K562 (cell line): ENCODE data around the gene SLCO2A1. TPM values are rescaled to one million over a fixed set of nuclear protein-coding genes. Genes with fewer than 3 reads are reported as not detected.

Experiments
- ATAC-seq: fragments of 200-7000 bp; cut with Tn5 transposase; 3 replicates; pipeline ENCODE4 v1.9.1; 2020; ENCODE audit warnings: moderate library complexity
- BruUV-seq: library from RNA; stranded (reverse); fragments of 400-500 nt; replicated peaks from 2 replicates; lab custom pipeline; 2021; lab: Mats Ljungman, UMichigan
- CTCF ChIA-PET: fragments of 300-600 bp; formaldehyde crosslinking; extraction: SDS; loops from one replicate; lab custom pipeline; 2021; ENCODE audit warnings: low intra/inter-chr PET ratio; lab: Yijun Ruan, JAX
- POLR2A ChIA-PET: fragments of 300-600, 350-650 bp; sonication (Branson Sonifier 250); formaldehyde crosslinking; extraction: SDS; loops from one replicate; lab custom pipeline; 2021; ENCODE audit warnings: antibody characterized with exemption, inconsistent platforms; lab: Yijun Ruan, JAX
- DNase-seq, 4 experiments: peaks; one replicate each; pipeline versions ENCODE4 v3.0.0 to v3.0.0-alpha.2; 2011 to 2018; ENCODE audit warnings: low spot score in 3 of 4, mixed read lengths in 3 of 4; ENCODE audit errors: extremely low read depth in 1 of 4
- FAIRE-seq: peaks from 2 replicates; lab custom pipeline; 2011; peaks lifted over from hg19 to GRCh38; lab: Jason Lieb, UNC
- H2AFZ ChIP-seq: 2 replicates; pipeline ENCODE4 v1.6.0; 2011; ENCODE audit warnings: low read depth, low read length, control low read depth, inconsistent platforms
- H3K27ac ChIP-seq: fragments of 200-600 bp; 3 replicates; pipeline ENCODE4 v1.8.0; 2011; ENCODE audit warnings: low read depth, mild to moderate bottlenecking, control low read depth, inconsistent platforms, low read length, moderate library complexity, mixed read lengths; ENCODE audit errors: extremely low read depth
- H3K27me3 ChIP-seq, 2 experiments: fragments of 300-600 bp in 1 of 2; 2 replicates in 1 of 2; 3 replicates in 1 of 2; pipeline versions ENCODE4 v1.6.0 to v1.8.0; 2011; ENCODE audit warnings: inconsistent platforms in 2 of 2, low read length in 2 of 2, mild to moderate bottlenecking in 1 of 2, mixed read lengths in 1 of 2, moderate library complexity in 1 of 2; ENCODE audit not compliant: control insufficient read depth in 2 of 2, insufficient read depth in 2 of 2
- H3K36me3 ChIP-seq: fragments of 300-600 bp; 3 replicates; pipeline ENCODE4 v1.8.0; 2011; ENCODE audit warnings: mild to moderate bottlenecking, low read length, inconsistent platforms; ENCODE audit not compliant: control insufficient read depth, insufficient read depth
- H3K4me1 ChIP-seq, 2 experiments: fragments of 200-600 bp in 1 of 2; replicated peaks in 1 of 2; 2 replicates in 1 of 2; 3 replicates in 1 of 2; pipeline versions ENCODE4 v1.5.1 to v1.8.0; 2011; ENCODE audit warnings: inconsistent platforms in 2 of 2, low read length in 2 of 2, mild to moderate bottlenecking in 1 of 2, mixed read lengths in 1 of 2, moderate library complexity in 1 of 2; ENCODE audit not compliant: control insufficient read depth in 2 of 2, insufficient read depth in 2 of 2
- H3K4me2 ChIP-seq: 2 replicates; pipeline ENCODE4 v1.6.1; 2011; ENCODE audit warnings: low read length, control low read depth, inconsistent platforms, mixed read lengths; ENCODE audit not compliant: insufficient read depth
- H3K4me3 ChIP-seq: fragments of 200-600 bp; sonication (generic), shearing (Covaris generic); 2 replicates; pipeline ENCODE4 v1.5.1; 2016; ENCODE audit warnings: control low read depth, inconsistent platforms
- H3K79me2 ChIP-seq: fragments of 200-600 bp; 3 replicates; pipeline ENCODE4 v1.8.0; 2011; ENCODE audit warnings: low read length, inconsistent platforms; ENCODE audit not compliant: control insufficient read depth, insufficient read depth
- H3K9ac ChIP-seq, 2 experiments: 2 replicates each; pipeline versions ENCODE4 v1.6.0 to v1.6.1; 2011; ENCODE audit warnings: low read depth in 2 of 2, low read length in 2 of 2, control low read depth in 1 of 2, inconsistent platforms in 1 of 2, mild to moderate bottlenecking in 1 of 2, mixed read lengths in 1 of 2; ENCODE audit not compliant: insufficient read depth in 1 of 2
- H3K9me1 ChIP-seq: one replicate; pipeline ENCODE4 v1.6.0; 2011; ENCODE audit warnings: inconsistent platforms, mild to moderate bottlenecking, low read length, moderate library complexity; ENCODE audit not compliant: control insufficient read depth, insufficient read depth
- H3K9me3 ChIP-seq: replicated peaks from 2 replicates; pipeline ENCODE4 v1.5.1; 2011; ENCODE audit warnings: low read depth, low read length, inconsistent platforms; ENCODE audit not compliant: control insufficient read depth, insufficient read depth
- H4K20me1 ChIP-seq: replicated peaks from 2 replicates; pipeline ENCODE4 v1.6.1; 2011; ENCODE audit warnings: low read length, inconsistent platforms, mixed read lengths; ENCODE audit not compliant: control insufficient read depth, insufficient read depth
- ARHGAP35 ChIP-seq: fragments of 450-650 bp; IDR thresholded peaks from 2 replicates; pipeline ENCODE4 v1.6.1; 2018; ENCODE audit not compliant: partially characterized antibody
- ERF ChIP-seq: fragments of 450-650 bp; formaldehyde crosslinking; IDR thresholded peaks from 2 replicates; pipeline ENCODE4 v1.4.0; 2020; ENCODE audit warnings: mild to moderate bottlenecking, mixed read lengths
- ETS2 ChIP-seq: IDR thresholded peaks from 2 replicates; pipeline ENCODE4 v1.6.1; 2016; ENCODE audit warnings: borderline replicate concordance, missing genetic modification characterization, mild to moderate bottlenecking, moderate library complexity, missing compliant biosample characterization; ENCODE audit not compliant: poor library complexity, severe bottlenecking
- GTF2E2 ChIP-seq: fragments of 200-800 bp; sonication (Bioruptor generic); IDR thresholded peaks from 2 replicates; pipeline ENCODE4 v1.6.1; 2016; ENCODE audit warnings: missing genetic modification characterization, missing compliant biosample characterization
- HDAC3 ChIP-seq: fragments of 450-650 bp; IDR thresholded peaks from 2 replicates; pipeline ENCODE4 v1.6.1; 2018; ENCODE audit warnings: borderline replicate concordance, mild to moderate bottlenecking, moderate library complexity; ENCODE audit not compliant: partially characterized antibody
- ZNF639 ChIP-seq, 2 experiments: fragments of 200-800 bp in 1 of 2; sonication (Bioruptor generic) in 1 of 2; sonication (generic) in 1 of 2; formaldehyde crosslinking in 1 of 2; IDR thresholded peaks in 1 of 2; conservative IDR thresholded peaks in 1 of 2; 2 replicates each; pipeline versions ENCODE4 v1.5.0 to v1.6.1; 2016 to 2020; ENCODE audit warnings: missing compliant biosample characterization in 1 of 2, missing genetic modification characterization in 1 of 2, missing genetic modification reagents in 1 of 2
- WGBS: fragments of 100-300 bp; shearing (Covaris generic); methylation state at CpG from one replicate; pipeline ENCODE4 v1.1.6; 2016; ENCODE audit warnings: low coverage, mixed read lengths; ENCODE audit not compliant: insufficient coverage; ENCODE audit errors: missing lambda C conversion rate; 5-methylcytosine and 5-hydroxymethylcytosine counted together
- in situ Hi-C: fragments of 300-500 bp; cut with MboI; formaldehyde crosslinking; loops from 4 replicates; pipeline ENCODE4 v1.15.0; 2018; ENCODE audit warnings: inconsistent platforms, mixed read lengths
- intact Hi-C: fragments of 100-400 bp; cut with micrococcal nuclease; formaldehyde crosslinking; loops from 2 replicates; pipeline ENCODE4 v1.14.2; 2022
- polyA plus RNA-seq, 8 experiments: library from polyadenylated mRNA; depleted of rRNA in 4 of 8; stranded (reverse) in 5 of 8; unstranded in 3 of 8; fragments of >200 nt; fragmentation: Nextera tagmentation in 2 of 8; fragmentation: Illumina TruSeq in 1 of 8; extraction: Ambion mirVana in 2 of 8; extraction: Trizol in 1 of 8; gene quantifications; 2 replicates each; pipeline versions ENCODE4 v1.2.1 to v1.2.3, GENCODE V29; 2011 to 2014; ENCODE audit warnings: inconsistent platforms in 1 of 8, missing spikeins in 1 of 8
- total RNA-seq, 7 experiments: library from RNA; depleted of rRNA in 6 of 7; stranded (reverse); fragments of >200 nt in 6 of 7; fragmentation: Illumina TruSeq in 2 of 7; extraction: Trizol in 2 of 7; gene quantifications; 2 replicates each; pipeline versions ENCODE4 v1.2.1 to v1.2.3, GENCODE V29; 2011 to 2021; ENCODE audit warnings: low replicate concordance in 1 of 7
- TF ChIP-seq, protein P1 (sequence below): sonication (generic); formaldehyde crosslinking; IDR thresholded peaks from 2 replicates; pipeline ENCODE4 v1.8.0; 2022; ENCODE audit warnings: mild to moderate bottlenecking, missing genetic modification reagents
- TF ChIP-seq, protein P2 (sequence below), 2 experiments: fragments of 450-650 bp; IDR thresholded peaks; 2 replicates each; pipeline ENCODE4 v1.6.1; 2016
- TF ChIP-seq, protein P3 (sequence below): fragments of 450-650 bp; IDR thresholded peaks from 2 replicates; pipeline ENCODE4 v1.7.1; 2018; ENCODE audit warnings: mild to moderate bottlenecking, low read depth; ENCODE audit not compliant: partially characterized antibody
- TF ChIP-seq, protein P4 (sequence below): fragments of 450-650 bp; IDR thresholded peaks from 2 replicates; pipeline ENCODE4 v1.6.1; 2016; ENCODE audit warnings: antibody characterized with exemption

Gene SLCO2A1
- total and polyA plus RNA-seq, 9 of the 15 experiments (the other 6 are each of a cell fraction or from before 2014, with no cell fraction given): 0.16 to 1.0 TPM; not detected in 7

DNA sequence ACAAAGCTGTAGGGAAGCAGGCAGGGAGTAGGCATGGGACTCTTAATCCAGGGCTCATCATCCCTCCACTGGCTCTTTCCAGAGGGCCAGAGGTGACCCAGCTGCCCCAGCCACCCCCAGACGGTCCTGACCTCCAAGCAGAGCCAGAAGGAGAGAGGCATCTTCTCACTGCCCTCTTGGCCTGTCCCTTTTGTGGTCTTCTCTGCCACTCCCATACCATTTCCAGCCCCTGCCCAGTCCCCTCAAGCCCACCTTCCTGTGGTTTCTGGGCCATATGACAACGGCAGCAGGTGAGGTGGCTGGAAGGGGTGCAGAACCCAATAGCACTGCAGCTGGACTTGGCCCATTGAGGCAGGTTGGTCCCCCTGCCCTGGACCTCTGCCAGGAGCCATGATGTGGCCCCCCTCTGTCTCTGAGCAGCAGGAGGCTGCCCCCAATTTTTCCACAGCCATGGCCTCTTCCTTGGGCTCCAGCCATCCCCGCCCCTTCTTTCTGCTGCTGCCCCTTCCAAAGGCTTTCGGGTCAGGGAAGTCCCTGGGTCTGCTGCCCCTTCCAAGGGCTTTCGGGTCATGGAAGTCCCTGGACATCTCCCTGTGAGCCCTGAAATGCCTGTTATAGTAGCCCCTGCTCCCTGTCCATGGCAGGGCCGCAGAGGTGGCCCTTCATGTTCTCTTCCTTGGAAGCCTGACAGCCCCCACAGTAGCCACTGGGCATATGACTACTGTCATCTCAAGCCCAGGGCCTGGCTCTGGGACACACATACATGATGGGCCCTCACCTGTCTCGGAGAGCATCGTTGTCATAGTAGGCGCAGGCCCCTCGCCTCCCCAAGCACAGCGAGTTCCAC lies 94.5 kb downstream of the SLCO2A1 start:
- DNase-seq (no peak), FAIRE-seq (no peak), ATAC-seq (no peak)
- Histone ChIP-seq H3K27ac (no peak overlapping the region), H3K9me3 (no peaks in the 10 kb centered on the region), H4K20me1 (no peaks in the 10 kb centered on the region), H3K4me3 (no peak overlapping the region), H3K4me1 (no peaks in the 10 kb centered on the region), H3K9me1 (no peaks in the 10 kb centered on the region), H3K9ac (no peak overlapping the region), H3K79me2 (no peaks in the 10 kb centered on the region), H2AFZ (no peak overlapping the region), H3K36me3 (no peaks in the 10 kb centered on the region), H3K4me2 (no peak overlapping the region), H3K27me3 (peaks cover 0 to 56% of the 10 kb centered on the region in 2 experiments; a peak in 2 of 5 replicates)
- intact Hi-C loops (loop anchor here (5.0 to 10.0 kb wide), 2 partner anchors 370 to 442 kb away; no protein-coding TSS in a partner anchor), in situ Hi-C loops (no loop called here)
- ChIA-PET CTCF (no interaction called here), POLR2A (interaction anchor here (0.5 kb wide), 1 partner anchor 779 kb away, joined by 3 read pairs; no protein-coding TSS in a partner anchor)
- no TSS peak for BruUV-seq
- WGBS: 2% methylated on average over 11 of the region's 11 CpGs
- TF ChIP-seq, protein P1, sequence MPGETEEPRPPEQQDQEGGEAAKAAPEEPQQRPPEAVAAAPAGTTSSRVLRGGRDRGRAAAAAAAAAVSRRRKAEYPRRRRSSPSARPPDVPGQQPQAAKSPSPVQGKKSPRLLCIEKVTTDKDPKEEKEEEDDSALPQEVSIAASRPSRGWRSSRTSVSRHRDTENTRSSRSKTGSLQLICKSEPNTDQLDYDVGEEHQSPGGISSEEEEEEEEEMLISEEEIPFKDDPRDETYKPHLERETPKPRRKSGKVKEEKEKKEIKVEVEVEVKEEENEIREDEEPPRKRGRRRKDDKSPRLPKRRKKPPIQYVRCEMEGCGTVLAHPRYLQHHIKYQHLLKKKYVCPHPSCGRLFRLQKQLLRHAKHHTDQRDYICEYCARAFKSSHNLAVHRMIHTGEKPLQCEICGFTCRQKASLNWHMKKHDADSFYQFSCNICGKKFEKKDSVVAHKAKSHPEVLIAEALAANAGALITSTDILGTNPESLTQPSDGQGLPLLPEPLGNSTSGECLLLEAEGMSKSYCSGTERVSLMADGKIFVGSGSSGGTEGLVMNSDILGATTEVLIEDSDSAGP (CRISPR knock-in tag): no peak
- TF ChIP-seq ERF (CRISPR knock-in tag): no peak
- TF ChIP-seq ETS2: no peak
- no peak for TF ChIP-seq ZNF639 (CRISPR knock-in tag; conservative IDR thresholded peaks at IDR 0.05 in 1 of 2, IDR thresholded peaks at IDR 0.05 in 1 of 2)
- TF ChIP-seq GTF2E2 (tag): no peak
- TF ChIP-seq, protein P2, sequence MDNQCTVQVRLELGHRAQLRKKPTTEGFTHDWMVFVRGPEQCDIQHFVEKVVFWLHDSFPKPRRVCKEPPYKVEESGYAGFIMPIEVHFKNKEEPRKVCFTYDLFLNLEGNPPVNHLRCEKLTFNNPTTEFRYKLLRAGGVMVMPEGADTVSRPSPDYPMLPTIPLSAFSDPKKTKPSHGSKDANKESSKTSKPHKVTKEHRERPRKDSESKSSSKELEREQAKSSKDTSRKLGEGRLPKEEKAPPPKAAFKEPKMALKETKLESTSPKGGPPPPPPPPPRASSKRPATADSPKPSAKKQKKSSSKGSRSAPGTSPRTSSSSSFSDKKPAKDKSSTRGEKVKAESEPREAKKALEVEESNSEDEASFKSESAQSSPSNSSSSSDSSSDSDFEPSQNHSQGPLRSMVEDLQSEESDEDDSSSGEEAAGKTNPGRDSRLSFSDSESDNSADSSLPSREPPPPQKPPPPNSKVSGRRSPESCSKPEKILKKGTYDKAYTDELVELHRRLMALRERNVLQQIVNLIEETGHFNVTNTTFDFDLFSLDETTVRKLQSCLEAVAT (IDR thresholded peaks at IDR 0.05): no peak
- TF ChIP-seq, protein P3, sequence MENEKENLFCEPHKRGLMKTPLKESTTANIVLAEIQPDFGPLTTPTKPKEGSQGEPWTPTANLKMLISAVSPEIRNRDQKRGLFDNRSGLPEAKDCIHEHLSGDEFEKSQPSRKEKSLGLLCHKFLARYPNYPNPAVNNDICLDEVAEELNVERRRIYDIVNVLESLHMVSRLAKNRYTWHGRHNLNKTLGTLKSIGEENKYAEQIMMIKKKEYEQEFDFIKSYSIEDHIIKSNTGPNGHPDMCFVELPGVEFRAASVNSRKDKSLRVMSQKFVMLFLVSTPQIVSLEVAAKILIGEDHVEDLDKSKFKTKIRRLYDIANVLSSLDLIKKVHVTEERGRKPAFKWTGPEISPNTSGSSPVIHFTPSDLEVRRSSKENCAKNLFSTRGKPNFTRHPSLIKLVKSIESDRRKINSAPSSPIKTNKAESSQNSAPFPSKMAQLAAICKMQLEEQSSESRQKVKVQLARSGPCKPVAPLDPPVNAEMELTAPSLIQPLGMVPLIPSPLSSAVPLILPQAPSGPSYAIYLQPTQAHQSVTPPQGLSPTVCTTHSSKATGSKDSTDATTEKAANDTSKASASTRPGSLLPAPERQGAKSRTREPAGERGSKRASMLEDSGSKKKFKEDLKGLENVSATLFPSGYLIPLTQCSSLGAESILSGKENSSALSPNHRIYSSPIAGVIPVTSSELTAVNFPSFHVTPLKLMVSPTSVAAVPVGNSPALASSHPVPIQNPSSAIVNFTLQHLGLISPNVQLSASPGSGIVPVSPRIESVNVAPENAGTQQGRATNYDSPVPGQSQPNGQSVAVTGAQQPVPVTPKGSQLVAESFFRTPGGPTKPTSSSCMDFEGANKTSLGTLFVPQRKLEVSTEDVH: no peak
- no peak for TF ChIP-seq ARHGAP35
- TF ChIP-seq, protein P4, sequence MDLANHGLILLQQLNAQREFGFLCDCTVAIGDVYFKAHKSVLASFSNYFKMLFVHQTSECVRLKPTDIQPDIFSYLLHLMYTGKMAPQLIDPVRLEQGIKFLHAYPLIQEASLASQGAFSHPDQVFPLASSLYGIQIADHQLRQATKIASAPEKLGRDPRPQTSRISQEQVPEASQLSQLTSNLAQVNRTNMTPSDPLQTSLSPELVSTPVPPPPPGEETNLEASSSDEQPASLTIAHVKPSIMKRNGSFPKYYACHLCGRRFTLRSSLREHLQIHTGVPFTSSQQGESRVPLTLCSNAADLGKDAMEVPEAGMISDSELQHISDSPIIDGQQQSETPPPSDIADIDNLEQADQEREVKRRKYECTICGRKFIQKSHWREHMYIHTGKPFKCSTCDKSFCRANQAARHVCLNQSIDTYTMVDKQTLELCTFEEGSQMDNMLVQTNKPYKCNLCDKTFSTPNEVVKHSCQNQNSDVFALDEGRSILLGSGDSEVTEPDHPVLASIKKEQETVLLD: no peak
- TF ChIP-seq HDAC3: no peak
